HG02798 (cell line): ENCODE results near the gene C11orf42.
A peak's percentile ranks its signal among the peaks of the same experiment; 100 is the strongest.
"Not testable (repeated sequence)": the region's sequence is repeated elsewhere in the genome, so short reads cannot be mapped to it uniquely, and the experiment has no call there.

Experiments used
- ATAC-seq: cut with Tn5 transposase; IDR thresholded peaks from one replicate; pipeline ENCODE4 v1.9.1; 2021; ENCODE audit warnings: mild to moderate bottlenecking; ENCODE audit not compliant: unreplicated experiment, poor library complexity

C11orf42 gene

GRCh38 chr11:6219359-6219758 lies 14.0 kb downstream of the C11orf42 start:
- no peak for ATAC-seq

DNA sequence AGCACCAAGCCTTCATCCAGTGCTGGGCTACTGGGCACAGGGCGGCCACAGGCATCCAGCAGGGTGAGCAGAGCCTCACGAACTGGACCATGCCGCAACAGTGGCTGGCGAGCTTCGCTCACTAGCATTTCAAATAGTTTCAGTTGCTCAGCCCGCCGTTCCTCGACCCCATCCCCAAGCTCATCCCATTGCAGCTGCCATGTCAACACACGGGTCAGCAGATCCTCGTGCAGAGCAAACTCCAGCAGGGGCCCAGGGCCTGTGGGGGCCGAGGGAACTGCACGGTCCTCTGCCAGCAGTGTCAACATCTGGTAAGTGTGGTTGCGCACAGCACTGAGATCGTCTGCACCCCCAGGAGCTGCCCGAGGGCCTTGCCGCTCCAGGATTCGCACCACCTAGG lies 18.5 kb downstream of the C11orf42 start:
- ATAC-seq: no peak

DNA sequence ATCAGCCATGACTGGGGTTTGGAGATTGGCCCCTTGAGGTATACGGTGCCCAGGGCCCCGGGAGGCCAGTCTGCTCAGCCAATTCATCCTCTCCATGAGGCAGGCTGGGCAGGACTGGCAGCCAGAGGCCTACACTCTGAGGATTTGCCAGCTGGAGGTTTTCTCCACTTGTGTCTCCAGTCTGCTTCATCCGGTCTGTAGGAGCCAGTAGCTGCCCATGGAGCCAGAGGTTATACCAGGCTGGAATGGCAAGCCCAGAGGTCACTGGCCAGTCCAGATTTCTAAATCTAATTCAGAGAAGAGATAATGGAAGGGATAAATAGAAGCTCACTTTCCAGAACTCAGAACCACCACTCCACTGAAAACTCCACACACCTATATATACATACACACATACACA lies 19.1 kb downstream of the C11orf42 start:
- no peak for ATAC-seq

DNA sequence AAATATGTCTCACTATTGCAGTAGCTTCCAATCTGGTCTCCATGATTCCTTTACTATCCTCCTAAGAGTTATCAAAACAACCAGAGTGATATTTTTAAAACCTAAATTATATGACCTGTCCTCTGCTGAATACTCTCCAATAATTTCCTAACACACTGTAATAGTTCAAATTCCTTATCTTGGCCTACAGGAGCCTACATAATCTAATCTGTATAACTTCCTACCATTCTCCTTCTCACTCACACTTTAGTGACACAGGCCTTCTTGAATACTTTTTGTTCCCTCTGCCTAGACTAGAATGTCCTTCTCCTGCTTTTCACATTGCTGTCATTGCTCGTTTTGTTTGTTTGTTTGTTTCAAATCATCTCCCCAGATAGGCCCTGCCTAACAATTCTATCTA lies 19.7 kb downstream of the C11orf42 start:
- no peak for ATAC-seq

DNA sequence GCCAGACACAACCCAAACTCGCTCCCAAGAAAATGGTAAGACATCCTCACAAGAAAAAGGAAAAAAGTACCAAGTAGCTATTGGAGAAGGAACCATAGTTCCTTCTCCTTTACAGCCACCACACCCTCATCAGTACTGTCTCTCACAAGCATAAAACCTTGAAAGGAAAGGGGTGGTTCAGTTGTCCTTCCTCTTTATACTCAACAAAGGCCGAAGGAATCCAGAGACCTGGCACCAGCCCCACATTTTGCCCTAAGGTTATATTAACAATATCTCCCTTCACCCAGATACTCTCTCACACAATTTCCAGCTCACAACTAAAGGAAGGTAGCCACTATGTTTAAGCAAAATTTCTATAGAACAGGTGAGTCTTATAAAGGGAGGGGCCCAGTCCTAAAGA lies 20.5 kb downstream of the C11orf42 start:
- no peak for ATAC-seq

DNA sequence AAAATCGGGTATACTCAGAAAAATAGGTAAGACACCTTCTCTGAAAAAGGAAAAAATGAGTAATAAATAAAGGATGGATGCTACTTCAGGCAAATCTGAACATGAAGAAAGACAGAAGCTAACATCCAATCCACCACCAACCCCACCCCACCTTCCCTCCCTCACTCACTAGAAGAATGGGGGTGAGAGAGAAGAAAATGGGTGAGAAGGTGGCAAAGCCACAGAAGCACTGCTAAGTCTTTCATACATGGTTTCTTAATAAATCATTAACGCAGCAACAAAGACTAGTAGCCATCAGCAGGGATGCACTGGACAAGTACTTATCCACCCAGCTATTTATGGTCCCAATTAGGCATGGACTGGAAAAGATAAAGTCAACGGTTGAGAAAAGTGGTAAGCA lies 23.2 kb downstream of the C11orf42 start:
- no peak for ATAC-seq

GRCh38 chr11:6229911-6230310 lies 24.6 kb downstream of the C11orf42 start:
- ATAC-seq: no peak

GRCh38 chr11:6232899-6233298 lies 27.5 kb downstream of the C11orf42 start:
- no peak for ATAC-seq

DNA sequence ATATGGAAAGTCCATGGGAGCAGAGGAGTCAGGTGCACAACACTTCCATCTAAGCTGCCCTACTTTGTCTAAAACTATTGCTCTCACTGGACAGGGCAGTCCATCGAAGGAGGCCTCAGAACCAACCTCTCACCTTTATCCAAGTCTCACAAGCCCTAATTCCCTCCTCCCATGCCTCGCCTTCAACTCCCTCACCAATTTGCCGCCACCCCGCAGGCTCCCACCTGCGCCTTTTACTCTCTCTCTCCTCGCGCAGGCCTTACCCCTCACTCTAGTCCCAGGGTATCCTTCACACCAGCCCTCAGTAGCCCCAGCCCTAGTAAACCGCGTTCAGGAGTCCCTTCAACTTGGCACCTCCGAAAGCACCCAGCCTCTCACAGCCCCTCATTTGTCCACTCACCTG lies 28.6 kb downstream of the C11orf42 start:
- ATAC-seq: no peak

GRCh38 chr11:6234387-6235107 lies 29.2 kb downstream of the C11orf42 start, which contains the start of gene FHIP1B:
Gene FHIP1B (minus strand): TSS chr11:6234636. CDS start chr11:6224516, 10,120 bp downstream.
- peak; percentile 96 for ATAC-seq

DNA sequence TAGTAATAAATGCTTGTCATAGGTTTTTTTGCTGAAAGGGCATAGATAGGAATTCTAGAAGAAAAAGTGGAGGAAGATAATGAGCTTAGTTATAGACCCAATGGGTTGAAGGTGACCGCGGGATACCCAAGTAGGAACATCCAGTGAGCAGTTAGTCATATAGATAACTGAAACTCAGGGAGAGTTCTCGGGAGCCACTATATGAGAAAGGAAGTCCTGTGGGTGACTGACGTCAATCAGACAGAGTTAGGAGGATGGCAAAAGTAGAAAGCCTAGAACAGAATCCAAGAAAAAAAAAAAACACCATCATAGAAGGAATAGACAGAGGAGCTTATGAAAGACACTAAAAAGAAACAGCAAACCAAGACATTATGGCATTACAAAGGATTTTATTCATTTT lies 31.9 kb downstream of the C11orf42 start:
- ATAC-seq: no peak

- no peak for ATAC-seq
Measured at GRCh38 chr11:6237761-6238302, 32.5 kb downstream of the C11orf42 start.

DNA sequence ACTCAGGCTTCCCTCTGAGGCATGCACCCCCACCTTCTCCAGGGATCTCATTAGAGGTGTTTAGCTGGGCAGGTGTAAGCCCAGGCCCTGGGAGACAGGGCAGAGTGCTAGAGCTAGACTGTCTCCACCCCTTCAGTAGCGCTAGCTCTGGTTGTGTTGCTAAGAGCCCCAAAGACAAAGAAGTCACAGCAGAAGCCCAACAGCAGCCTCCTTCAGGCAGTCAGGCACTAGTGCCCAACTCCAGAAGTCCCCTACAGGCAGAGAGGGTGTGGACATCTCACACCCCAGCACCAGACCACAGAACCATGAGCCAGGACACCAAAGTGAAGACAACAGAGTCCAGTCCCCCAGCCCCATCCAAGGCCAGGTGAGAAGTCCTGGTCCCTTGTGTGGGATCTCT lies 33.5 kb downstream of the C11orf42 start, which contains the start of gene CNGA4:
Gene CNGA4, plus strand, starts transcription at position 188 of the 400 bp plus-strand sequence. Its CDS starts 118 bp downstream, at position 306.
- ATAC-seq: no peak

DNA sequence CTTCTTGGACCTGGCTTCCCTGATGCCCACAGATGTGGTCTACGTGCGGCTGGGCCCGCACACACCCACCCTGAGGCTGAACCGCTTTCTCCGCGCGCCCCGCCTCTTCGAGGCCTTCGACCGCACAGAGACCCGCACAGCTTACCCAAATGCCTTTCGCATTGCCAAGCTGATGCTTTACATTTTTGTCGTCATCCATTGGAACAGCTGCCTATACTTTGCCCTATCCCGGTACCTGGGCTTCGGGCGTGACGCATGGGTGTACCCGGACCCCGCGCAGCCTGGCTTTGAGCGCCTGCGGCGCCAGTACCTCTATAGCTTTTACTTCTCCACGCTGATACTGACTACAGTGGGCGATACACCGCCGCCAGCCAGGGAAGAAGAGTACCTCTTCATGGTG lies 34.8 kb downstream of the C11orf42 start:
- ATAC-seq: no peak

GRCh38 chr11:6240781-6241180 lies 35.4 kb downstream of the C11orf42 start:
- ATAC-seq: no peak

GRCh38 chr11:6241316-6241715 lies 36.0 kb downstream of the C11orf42 start:
- no peak for ATAC-seq

- ATAC-seq: no peak
Measured at GRCh38 chr11:6245536-6245935, 40.2 kb downstream of the C11orf42 start.

DNA sequence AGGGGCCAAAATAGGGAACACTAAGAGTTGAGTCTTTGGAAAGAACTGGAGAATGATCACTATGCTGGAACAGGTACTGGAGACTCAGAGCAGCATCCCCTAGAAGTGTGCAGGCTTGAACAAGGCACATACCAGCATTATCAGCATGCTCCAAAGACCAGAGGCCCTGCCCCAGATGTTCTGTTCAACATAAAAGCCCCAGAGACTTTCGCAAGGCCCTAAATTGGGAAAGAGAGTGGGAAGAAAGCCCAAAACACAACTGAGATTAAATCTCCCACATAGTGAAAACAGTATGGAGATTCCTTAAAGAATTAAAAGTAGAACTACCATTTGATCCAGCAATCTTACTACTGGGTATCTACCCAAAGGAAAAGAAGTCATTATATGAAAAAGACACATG lies 42.9 kb downstream of the C11orf42 start:
- no peak for ATAC-seq

DNA sequence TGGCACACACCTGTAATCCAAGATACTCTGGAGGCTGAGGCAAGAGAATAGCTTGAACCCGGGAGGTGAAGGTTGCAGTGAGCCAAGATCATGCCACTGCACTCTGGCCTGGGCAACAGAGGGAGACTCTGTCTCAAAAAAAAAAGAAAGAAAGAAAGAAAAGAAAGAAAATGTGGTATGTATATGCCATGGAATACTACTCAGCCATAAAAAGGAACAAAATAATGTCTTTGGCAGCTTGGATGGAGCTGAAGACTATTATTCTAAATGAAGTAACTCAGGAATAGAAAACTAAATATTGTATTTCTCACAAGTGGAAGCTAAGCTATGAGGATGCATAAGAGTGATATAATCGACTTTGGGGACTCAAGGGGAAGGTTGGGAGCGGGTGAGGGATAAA lies 43.5 kb downstream of the C11orf42 start:
- ATAC-seq: not testable (repeated sequence)

DNA sequence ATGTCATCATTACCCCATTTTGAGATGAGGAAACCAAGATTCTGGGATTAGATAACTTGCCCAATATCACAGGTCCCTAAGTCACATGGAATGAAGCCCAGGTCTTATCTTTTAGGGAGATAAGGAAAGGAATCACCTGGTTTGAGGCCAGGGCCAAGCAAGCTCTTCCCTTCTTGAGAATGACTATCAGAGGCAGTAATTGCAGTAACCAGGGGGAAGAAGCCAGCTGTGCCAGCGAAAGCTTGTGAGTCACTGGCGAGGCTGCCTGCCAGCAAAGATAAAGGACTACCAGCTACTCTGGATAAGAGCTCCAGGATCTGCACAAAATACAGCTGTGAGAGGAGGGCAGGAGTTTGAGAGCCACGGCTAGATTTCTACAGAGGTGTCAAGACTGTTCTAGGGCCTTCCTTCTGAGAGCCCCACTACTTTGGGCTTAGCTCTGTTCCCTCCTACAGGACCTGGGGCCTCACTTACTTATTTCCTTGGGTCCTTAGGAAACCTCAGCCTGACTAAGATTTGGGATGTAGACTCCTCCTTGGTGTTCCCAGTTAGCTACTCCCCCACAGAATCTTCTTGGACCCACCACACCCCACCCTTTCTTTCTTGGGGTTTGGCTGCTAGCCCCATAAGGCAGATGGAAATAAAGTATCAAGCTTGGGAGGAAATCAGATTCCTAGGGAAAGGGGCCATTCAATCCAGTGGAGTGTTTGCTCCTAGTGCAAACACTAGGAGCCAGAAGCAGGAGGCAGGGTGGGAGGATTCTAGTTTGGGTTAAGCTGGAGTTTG lies 44.6 kb downstream of the C11orf42 start:
- no peak for ATAC-seq

- peak; percentile 78 for ATAC-seq
Measured at GRCh38 chr11:6251120-6251733, 45.9 kb downstream of the C11orf42 start.
